ENCODE data around the gene LRP1-AS. TPM values are rescaled to one million over a fixed set of nuclear protein-coding genes. Genes with fewer than 3 reads are reported as not detected.
"Not testable (repeated sequence)": the region's sequence is repeated elsewhere in the genome, so short reads cannot be mapped to it uniquely, and the experiment has no call there.

LRP1-AS gene
- total RNA-seq, 2 experiments from 2014 or later: not detected

- DNase-seq: no peak
- TF ChIP-seq CTCF (IDR thresholded peaks at IDR 0.05): no peak
- Mint-ChIP-seq H3K27me3 (no peaks in the 10 kb centered on the region), H3K36me3 (ENCODE audit: low read depth) (peaks cover 2% of the 10 kb centered on the region), H3K27ac (no peak overlapping the region), H3K4me1 (ENCODE audit: low read depth) (peaks cover 16% of the 10 kb centered on the region), H3K9me3 (peaks cover 7% of the 10 kb centered on the region), H3K4me3 (no peak overlapping the region)
- ChIA-PET POLR2A (interaction anchor here (0.7 to 3.1 kb wide), 3 partner anchors 15 to 39 kb away, joined by 3 to 24 read pairs (median 5); partner anchors contain the start of gene STAT6), CTCF (interaction anchor here (0.8 to 12.0 kb wide), 6 partner anchors 9 to 57 kb away, joined by 3 to 153 read pairs (median 16); partner anchors contain the start of gene STAT6)
- no peak for ATAC-seq
- intact Hi-C loops (cut with micrococcal nuclease): no loop called here
Observed at GRCh38 chr12:57126561-57126960, 20.9 kb downstream of the LRP1-AS start.

GRCh38 chr12:57126061-57126460 is 21.4 kb downstream of the LRP1-AS start:
- Mint-ChIP-seq H3K9me3 (peaks cover 7% of the 10 kb centered on the region), H3K4me3 (no peak overlapping the region), H3K27me3 (no peaks in the 10 kb centered on the region), H3K36me3 (ENCODE audit: low read depth) (peaks cover 2% of the 10 kb centered on the region), H3K27ac (no peak overlapping the region), H3K4me1 (ENCODE audit: low read depth) (peaks cover 15% of the 10 kb centered on the region)
- CTCF ChIA-PET: interaction anchor here (0.9 to 12.0 kb wide), 9 partner anchors 14 to 116 kb away, joined by 3 to 153 read pairs (median 16); partner anchors contain the start of genes NEMP1 and STAT6
- no peak for DNase-seq
- TF ChIP-seq CTCF (IDR thresholded peaks at IDR 0.05): no peak
- no peak for ATAC-seq
- intact Hi-C loops (cut with micrococcal nuclease): no loop called here
- POLR2A ChIA-PET: no interaction called here

- ChIA-PET CTCF (interaction anchor here (0.6 to 12.0 kb wide), 52 partner anchors 8 to 367 kb away, joined by 3 to 153 read pairs (median 4); partner anchors contain the start of genes NEMP1, SHMT2, STAC3 and STAT6), POLR2A (interaction anchor here (0.8 to 1.5 kb wide), 6 partner anchors 12 to 59 kb away, joined by 3 to 5 read pairs (median 4); partner anchors contain the start of gene STAT6)
- H3K9me3 Mint-ChIP-seq: peaks cover 7% of the 10 kb centered on the region
- H3K27me3 Mint-ChIP-seq: no peaks in the 10 kb centered on the region
- H3K27ac Mint-ChIP-seq: no peak overlapping the region
- H3K4me3 Mint-ChIP-seq: no peak overlapping the region
- H3K36me3 Mint-ChIP-seq (ENCODE audit: low read depth): peaks cover 2% of the 10 kb centered on the region
- intact Hi-C loops (cut with micrococcal nuclease): loop anchor here (5.0 kb wide), 1 partner anchor 58 kb away; no protein-coding TSS in a partner anchor
- TF ChIP-seq CTCF (IDR thresholded peaks at IDR 0.05): peak; percentile 91
- H3K4me1 Mint-ChIP-seq (ENCODE audit: low read depth): peaks cover 5% of the 10 kb centered on the region
- peak; percentile 89 for DNase-seq
- ATAC-seq: peak; percentile 75
Observed at GRCh38 chr12:57124261-57124877, 23.1 kb downstream of the LRP1-AS start.

- Mint-ChIP-seq H3K9me3 (peaks cover 7% of the 10 kb centered on the region), H3K36me3 (ENCODE audit: low read depth) (peaks cover 2% of the 10 kb centered on the region), H3K27ac (no peak overlapping the region), H3K4me3 (no peak overlapping the region), H3K4me1 (ENCODE audit: low read depth) (peaks cover 10% of the 10 kb centered on the region), H3K27me3 (no peaks in the 10 kb centered on the region)
- CTCF ChIA-PET: interaction anchor here (0.8 to 12.0 kb wide), 50 partner anchors 8 to 366 kb away, joined by 3 to 153 read pairs (median 4); partner anchors contain the start of genes NEMP1, SHMT2, STAC3 and STAT6
- intact Hi-C loops (cut with micrococcal nuclease): loop anchor here (5.0 kb wide), 1 partner anchor 58 kb away; no protein-coding TSS in a partner anchor
- no peak for TF ChIP-seq CTCF (IDR thresholded peaks at IDR 0.05)
- ATAC-seq (no peak), DNase-seq (no peak)
- POLR2A ChIA-PET: interaction anchor here (0.8 to 1.5 kb wide), 6 partner anchors 12 to 60 kb away, joined by 3 to 5 read pairs (median 4); partner anchors contain the start of gene STAT6
Observed at GRCh38 chr12:57123813-57124212, 23.6 kb downstream of the LRP1-AS start.

- intact Hi-C loops (cut with micrococcal nuclease): loop anchor here (5.0 kb wide), 1 partner anchor 62 kb away; no protein-coding TSS in a partner anchor
- CTCF ChIA-PET: interaction anchor here (1.0 to 12.0 kb wide), 10 partner anchors 10 to 123 kb away, joined by 3 to 153 read pairs (median 5); partner anchors contain the start of gene STAT6
Observed at GRCh38 chr12:57120718-57121117, 26.7 kb downstream of the LRP1-AS start.

More at GRCh38 chr12:57120718-57121117, 26.7 kb downstream of the LRP1-AS start:
- not testable (repeated sequence) for H3K36me3 Mint-ChIP-seq (ENCODE audit: low read depth); ATAC-seq; H3K9me3 Mint-ChIP-seq; H3K27ac Mint-ChIP-seq; H3K4me3 Mint-ChIP-seq; DNase-seq; H3K27me3 Mint-ChIP-seq
- peaks cover 14% of the 10 kb centered on the region for H3K4me1 Mint-ChIP-seq (ENCODE audit: low read depth)
- POLR2A ChIA-PET: interaction anchor here (0.7 to 1.0 kb wide), 5 partner anchors 8 to 94 kb away, joined by 3 to 5 read pairs (median 3); partner anchors contain the start of gene NEMP1
